ENCODE results near the gene YBX2.
A peak's percentile ranks its signal among the peaks of the same experiment; 100 is the strongest.
"Not testable (repeated sequence)": the region's sequence is repeated elsewhere in the genome, so short reads cannot be mapped to it uniquely, and the experiment has no call there.

Gene YBX2

GRCh38 chr17:7249214-7249613 is 45.2 kb downstream of the YBX2 start:
- TF ChIP-seq CTCF (IDR thresholded peaks at IDR 0.05; ENCODE audit: low read depth, low read length, missing control alignments), result no peak
- no peak overlapping the region for H3K4me3 ChIP-seq (ENCODE audit: low read depth, low read length)
- DNase-seq (ENCODE audit: low read depth), result no peak
- in situ Hi-C loops (cut with HindIII; ENCODE audit: low sequenced_read_pairs), result no loop called here

GRCh38 chr17:7248796-7249195 is 45.6 kb downstream of the YBX2 start:
- in situ Hi-C loops (cut with HindIII; ENCODE audit: low sequenced_read_pairs), result no loop called here
- DNase-seq (ENCODE audit: low read depth), result no peak
- no peak for TF ChIP-seq CTCF (IDR thresholded peaks at IDR 0.05; ENCODE audit: low read depth, low read length, missing control alignments)
- no peak overlapping the region for H3K4me3 ChIP-seq (ENCODE audit: low read depth, low read length)

- no peak overlapping the region for H3K4me3 ChIP-seq (ENCODE audit: low read depth, low read length)
- in situ Hi-C loops (cut with HindIII; ENCODE audit: low sequenced_read_pairs), result no loop called here
- no peak for DNase-seq (ENCODE audit: low read depth)
- no peak for TF ChIP-seq CTCF (IDR thresholded peaks at IDR 0.05; ENCODE audit: low read depth, low read length, missing control alignments)
Observed at GRCh38 chr17:7246779-7247178, 47.7 kb downstream of the YBX2 start.

GRCh38 chr17:7243838-7244237 is 50.6 kb downstream of the YBX2 start:
- DNase-seq (ENCODE audit: low read depth); H3K4me3 ChIP-seq (ENCODE audit: low read depth, low read length); in situ Hi-C loops (cut with HindIII; ENCODE audit: low sequenced_read_pairs): not testable (repeated sequence)

GRCh38 chr17:7243453-7243729 is 51.0 kb downstream of the YBX2 start:
- in situ Hi-C loops (cut with HindIII; ENCODE audit: low sequenced_read_pairs), result no loop called here
- no peak for TF ChIP-seq CTCF (IDR thresholded peaks at IDR 0.05; ENCODE audit: low read depth, low read length, missing control alignments)

GRCh38 chr17:7242717-7243452 is 51.6 kb downstream of the YBX2 start:
- in situ Hi-C loops (cut with HindIII; ENCODE audit: low sequenced_read_pairs), result no loop called here
- peak overlapping the region; percentile 98 for H3K4me3 ChIP-seq (ENCODE audit: low read depth, low read length)
- DNase-seq (ENCODE audit: low read depth), result peak; percentile 92
- TF ChIP-seq CTCF (IDR thresholded peaks at IDR 0.05; ENCODE audit: low read depth, low read length, missing control alignments), result no peak

More at GRCh38 chr17:7243453-7243729, 51.0 kb downstream of the YBX2 start:
- no peak for DNase-seq (ENCODE audit: low read depth)
- H3K4me3 ChIP-seq (ENCODE audit: low read depth, low read length), result peak overlapping the region; percentile 98

DNA sequence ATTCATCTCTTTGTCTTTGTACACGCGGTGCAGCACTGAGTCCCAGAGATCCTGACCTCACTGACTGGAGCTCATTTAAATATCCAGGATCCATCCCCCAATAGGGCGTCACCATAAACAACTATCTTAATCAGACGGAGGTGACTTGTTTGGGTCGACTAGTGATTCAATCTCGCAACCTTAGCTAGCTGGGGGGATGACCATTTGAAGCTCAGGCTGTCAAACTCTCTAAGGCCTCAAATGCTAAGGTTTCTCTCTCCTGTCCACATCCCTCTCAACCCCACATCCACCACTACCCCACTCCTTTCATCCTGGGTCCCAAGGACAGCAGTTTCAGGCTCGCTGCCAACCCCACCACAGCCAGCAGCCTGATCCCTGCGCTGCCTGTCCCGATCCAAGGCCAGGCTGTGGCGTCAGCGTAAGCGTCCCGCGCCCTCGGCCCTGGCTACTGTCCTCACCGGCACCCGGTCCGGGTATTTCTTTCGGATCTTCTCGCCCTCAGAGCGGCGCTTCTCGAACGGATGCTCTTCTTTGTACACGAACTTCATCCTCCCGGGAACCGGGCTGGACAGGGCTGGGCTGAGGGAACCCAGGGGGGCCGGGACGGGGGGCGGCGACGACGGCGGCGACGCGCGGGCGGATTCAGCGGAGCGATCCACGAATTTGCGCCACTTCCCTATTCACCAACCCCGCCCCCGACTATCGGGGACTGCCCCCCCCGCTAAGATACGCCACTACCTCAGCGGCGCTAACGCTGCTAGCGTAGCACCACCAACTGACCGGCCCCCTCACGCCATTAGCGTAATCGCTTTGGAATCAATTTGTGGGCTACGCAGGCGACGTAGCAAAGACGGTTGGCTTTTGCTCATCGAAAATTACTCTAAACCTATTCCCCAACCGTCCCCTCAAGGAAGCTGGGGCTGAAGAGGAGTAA is 52.4 kb downstream of the YBX2 start, which contains the start of gene GABARAP:
Gene GABARAP (minus strand): TSS at position 667 of the 934 bp plus-strand sequence. CDS start 119 bp downstream, at position 548.
- in situ Hi-C loops (cut with HindIII; ENCODE audit: low sequenced_read_pairs), result no loop called here
- DNase-seq (ENCODE audit: low read depth), result peak; percentile 75
- no peak for TF ChIP-seq CTCF (IDR thresholded peaks at IDR 0.05; ENCODE audit: low read depth, low read length, missing control alignments)
- peak within 1 kb of the TSS; percentile 98 for H3K4me3 ChIP-seq (ENCODE audit: low read depth, low read length)
